ENCODE measurements around the gene SDK1. TPM values are rescaled to one million over a fixed set of nuclear protein-coding genes. Genes with fewer than 3 reads are reported as not detected.

Gene SDK1
- total RNA-seq, 1 experiment from 2014 or later = 1.7 TPM

DNA sequence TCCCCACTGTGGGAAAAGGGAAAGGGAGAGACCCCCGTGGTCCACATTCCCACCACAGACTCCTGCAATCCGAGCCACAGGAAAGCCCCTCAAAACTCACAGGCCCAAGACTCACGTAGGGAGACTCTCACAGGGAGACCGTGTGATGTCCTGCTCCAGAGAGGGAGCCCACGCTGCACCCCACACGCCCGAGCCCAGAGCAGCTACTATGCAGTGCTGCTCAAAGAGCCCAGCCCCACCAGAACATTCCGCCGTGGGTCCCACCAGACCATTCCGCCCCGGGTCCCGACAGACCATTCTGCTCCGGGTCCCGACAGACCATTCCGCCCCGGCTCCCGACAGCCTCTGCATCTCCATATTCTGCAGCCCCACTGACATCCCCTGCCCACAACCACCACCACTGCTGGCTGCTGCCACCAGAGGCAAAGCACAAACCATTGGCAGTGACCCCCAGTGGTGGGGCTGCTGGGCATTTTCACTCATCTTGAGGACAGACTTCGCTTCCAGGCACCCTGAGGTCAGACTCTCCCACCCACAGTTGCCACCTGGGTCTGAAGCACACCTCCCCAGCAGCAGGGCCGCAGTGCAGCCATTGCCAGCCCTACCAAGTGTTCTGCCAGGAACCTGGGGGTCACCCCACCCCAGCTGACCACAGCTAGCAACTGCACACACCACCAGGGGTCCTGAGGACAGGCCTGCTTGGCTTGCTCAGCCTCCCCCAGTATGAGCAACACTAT lies 755.7 kb downstream of the SDK1 start:
- DNase-seq (ENCODE audit: extremely low read depth, low read depth) = no peak

DNA sequence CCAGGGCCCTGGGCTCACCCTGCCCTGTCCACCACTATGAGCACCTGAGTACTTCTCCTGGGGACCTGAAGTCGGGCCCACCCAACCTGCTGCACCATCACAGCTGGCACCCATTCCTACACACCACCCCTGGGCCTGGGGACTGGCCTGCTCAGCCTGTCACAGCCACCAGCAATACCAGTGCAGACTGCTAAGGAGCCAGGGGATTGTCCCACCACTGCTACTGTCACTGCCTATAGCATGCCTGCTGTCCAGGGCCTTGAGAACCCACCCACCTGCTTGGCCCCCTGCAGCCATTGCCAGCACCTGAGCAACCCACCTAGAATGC lies 756.2 kb downstream of the SDK1 start:
- no peak for DNase-seq (ENCODE audit: extremely low read depth, low read depth)

DNA sequence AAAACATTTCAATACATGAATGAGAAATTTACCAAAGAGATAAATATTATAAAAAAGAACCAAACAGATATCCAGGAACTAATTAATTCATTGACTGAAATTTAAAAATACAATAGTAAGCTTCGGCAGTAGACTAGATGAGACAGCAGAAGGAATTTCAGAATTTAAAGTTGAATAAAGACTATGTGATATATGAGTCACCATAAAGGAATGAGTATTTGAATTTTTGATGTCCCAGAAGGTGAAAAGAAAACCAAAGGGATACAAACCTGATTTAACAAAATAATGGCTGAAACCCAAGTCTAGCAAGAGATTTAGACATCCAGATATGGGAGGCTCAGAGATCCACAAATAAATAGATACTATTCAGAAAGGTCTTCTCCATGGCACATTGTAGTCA lies 757.1 kb downstream of the SDK1 start:
- DNase-seq (ENCODE audit: extremely low read depth, low read depth) = no peak

DNA sequence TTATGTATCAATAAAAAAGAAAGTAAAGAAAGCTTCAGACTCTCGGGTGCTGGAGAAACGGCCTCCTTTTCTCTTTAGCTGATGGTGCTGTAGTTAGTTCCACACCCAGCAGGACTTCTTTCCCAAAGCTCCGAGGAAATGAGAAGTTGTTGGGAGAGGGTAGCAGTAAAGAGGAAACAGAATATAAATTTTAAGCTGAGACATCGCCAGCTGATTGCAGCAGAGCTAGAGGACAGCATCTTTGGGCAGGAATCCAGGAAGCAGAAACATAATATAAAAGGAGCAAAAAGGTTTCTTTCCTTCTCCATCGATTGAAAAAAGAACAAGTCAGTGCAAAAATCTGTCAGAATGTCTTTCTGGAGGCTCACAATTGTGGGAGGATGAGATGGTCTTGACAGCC lies 764.1 kb downstream of the SDK1 start:
- DNase-seq (ENCODE audit: extremely low read depth, low read depth) = no peak

DNA sequence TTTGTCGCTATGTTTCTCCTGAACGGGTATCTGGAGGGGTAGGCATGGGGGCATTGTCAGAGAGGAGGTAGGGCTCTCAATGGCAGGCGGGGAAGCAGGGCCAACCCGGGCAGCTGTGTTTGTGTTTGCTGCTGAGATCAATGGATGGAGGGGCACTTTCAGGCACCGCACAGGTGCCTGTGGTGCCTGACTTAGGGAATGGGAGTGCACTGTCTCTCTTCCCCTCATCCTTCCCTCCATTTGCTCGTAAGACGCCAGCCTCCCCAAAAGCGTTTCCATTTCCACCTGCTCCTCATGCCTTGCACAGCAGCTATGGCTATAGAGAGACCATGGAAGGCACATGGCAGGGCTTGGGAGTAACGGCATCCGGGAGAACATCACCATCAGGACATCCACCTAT lies 765.2 kb downstream of the SDK1 start:
- no peak for DNase-seq (ENCODE audit: extremely low read depth, low read depth)

DNA sequence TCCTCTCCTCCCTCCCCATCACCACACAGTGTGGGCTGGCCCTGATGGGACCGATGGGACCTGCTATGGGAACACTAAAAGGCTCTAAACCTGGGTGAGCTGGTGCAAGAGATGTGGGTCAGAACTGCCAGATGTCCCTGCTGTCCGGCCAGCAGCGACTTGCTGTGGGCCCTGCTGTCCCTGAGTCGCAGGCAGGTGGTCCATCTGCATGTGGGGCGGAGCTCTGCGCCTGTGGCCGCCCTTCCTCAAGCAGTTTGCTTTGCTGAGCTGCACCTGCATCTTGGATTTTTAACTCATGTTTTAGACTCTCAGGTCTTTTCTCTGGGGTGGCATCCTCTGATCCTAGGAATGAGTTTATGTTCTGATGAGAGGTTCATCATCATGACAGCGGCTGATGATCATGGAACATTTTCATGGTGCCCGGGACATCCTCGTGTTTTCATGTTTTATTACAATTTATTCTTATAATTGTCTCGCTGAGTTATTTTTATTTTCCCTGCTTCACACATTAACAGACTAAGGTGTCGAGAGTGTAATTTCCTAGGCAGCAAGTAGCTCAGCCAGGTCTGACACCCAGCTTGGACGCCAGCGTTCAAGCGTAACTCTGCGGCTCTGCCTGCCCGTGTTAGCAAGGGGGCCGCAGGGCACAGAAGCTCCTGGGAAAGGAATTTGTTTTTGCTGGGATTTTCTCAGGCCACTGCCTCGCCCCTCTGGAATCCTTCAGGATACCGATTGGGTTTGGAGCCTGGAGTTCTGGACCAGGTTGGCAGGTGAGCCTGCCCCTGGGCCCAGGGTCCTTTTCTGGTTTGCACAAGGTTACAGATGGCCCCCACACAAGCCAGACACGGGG lies 765.8 kb downstream of the SDK1 start:
- no peak for DNase-seq (ENCODE audit: extremely low read depth, low read depth)

DNA sequence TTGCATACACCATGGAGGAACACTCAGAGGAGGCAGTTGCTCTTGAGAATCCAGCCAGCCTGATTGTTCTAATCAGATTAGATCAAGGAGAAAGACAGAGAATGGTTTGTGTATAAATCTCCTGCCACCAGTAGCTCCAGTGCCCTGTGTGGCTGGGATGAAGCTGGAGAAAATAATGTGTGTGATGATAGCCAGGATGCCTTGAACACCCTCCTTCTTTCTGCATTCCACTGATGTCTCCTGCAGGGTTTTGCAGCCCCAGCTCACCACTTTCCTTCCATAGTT lies 766.4 kb downstream of the SDK1 start:
- DNase-seq (ENCODE audit: extremely low read depth, low read depth) = no peak

DNA sequence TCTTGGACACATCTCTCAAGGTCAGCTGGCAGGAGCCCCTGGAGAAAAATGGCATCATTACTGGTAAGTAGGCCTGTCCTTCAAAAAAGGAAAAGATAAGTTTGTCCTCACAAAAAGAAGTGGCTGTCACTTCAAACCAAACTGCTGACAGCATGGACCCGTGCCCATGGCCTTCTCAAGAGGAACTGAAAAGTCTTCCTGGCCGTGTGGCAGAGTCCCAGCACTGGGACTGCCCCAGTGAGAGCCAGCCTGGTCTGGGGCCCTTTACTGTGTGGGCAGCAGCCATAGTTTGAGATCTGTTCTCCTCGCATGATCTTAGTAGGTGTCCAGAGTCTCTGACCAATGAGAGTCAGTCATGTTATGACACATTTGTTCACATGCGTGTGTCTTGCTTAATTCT lies 766.8 kb downstream of the SDK1 start:
- DNase-seq (ENCODE audit: extremely low read depth, low read depth) = no peak

DNA sequence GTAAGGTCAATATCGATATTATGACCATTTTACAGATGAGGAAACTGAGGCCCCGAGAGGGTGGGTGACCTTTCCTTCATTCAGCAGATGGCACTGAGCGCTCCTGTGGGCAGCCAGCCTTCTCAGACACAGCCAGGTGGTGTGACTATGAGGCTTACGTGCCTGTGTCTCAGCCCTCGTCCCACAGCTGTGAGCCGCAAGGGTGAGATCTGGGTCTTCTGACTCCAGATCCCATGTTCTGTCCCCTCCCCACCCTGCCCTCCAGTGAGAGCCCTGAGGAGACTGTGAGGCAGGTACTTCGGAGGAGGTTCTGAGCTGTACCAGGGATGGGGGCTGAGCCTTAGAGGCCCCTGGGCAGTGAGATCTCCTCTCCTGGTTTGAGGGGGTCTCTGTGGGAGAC lies 767.2 kb downstream of the SDK1 start:
- DNase-seq (ENCODE audit: extremely low read depth, low read depth) = no peak

DNA sequence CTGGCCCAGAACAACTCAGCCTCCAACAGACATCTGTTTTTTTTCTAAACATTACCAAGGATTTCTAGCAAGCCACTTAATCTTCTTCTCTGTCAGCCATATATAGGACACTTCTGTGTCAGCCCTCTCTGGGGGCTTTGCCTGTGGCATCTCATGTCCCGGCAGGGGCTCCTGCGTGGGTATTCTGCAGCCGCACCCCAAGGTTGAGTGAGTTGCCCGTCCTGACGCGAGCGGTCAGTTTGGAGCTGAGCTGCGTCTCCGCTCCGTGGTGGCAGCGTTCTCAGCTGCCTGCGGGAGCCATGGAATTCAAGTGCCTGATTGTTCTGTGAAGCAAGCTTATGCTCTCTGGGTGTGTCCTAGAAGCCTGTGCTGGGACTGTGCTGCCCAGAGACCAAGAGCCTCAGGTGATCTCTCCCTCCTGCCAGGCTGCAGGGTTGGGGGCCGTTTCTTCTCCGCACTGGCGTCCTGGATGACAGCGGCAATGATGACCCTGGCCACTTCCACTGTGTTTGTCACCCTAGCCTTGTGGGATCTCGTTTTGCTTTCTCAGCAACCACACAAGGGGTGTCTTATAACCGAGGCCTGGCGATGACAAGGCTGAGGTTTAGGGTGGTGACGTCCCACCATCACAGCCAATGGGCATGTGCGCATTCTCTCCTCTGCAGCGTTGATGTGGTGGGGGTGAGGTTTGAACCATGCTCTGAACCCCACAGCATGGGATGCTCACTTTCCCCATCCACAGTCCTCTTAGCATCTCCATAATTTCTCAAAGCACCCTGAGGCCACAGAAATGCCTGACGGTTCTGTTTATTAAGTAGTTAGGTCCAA lies 768.4 kb downstream of the SDK1 start:
- no peak for DNase-seq (ENCODE audit: extremely low read depth, low read depth)

DNA sequence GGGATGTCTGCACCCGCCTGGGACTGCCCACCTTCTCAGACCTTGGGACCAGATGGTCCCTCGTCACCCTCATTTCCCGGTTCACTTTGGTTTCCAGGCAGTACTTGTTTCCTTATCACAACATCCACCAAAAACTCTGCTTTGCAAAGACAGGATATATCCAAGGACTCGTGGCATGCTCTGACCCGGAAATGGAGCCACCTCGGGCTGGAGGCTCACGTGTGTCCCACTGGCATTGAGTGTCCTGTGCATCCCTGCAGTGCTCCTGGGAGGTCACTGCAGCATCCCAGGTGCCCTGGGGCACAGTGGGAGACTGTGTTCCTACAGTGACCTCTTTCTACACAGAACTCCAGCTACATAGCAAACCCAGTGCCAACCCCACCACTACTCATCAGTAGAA lies 769.2 kb downstream of the SDK1 start:
- DNase-seq (ENCODE audit: extremely low read depth, low read depth) = no peak

DNA sequence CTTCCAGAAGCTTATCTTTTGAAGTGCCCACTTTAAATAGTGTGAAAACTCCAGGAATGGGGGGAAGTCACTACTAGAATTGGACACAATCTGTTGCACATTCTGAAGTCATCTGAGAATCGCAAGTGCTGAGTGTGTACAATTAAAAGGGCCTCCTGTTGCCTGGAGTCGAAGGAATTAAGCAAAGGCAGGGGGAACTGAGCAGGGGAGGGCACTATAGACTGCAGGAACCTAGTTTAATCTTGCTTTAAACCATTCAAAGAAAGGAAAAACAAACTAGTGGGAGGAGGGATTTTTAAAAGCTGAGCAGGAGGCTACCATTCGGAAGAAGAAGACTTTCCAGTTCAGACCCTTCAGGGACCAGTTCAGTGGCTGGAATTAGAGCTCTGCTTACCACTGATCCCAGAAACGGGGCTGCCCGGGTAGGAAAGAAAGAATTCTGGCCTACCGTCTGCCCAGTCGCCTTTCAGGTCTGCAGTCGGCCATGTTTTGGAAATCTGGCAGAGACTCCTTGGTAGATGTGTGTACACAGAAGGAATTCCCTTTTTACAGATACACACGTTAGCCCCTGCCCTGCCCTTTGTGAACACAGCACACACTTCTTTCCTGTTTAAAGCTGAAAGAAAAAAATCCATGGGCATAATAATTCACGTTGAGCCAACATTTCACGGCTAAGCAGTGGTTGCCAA lies 770.5 kb downstream of the SDK1 start:
- DNase-seq (ENCODE audit: extremely low read depth, low read depth) = no peak

DNA sequence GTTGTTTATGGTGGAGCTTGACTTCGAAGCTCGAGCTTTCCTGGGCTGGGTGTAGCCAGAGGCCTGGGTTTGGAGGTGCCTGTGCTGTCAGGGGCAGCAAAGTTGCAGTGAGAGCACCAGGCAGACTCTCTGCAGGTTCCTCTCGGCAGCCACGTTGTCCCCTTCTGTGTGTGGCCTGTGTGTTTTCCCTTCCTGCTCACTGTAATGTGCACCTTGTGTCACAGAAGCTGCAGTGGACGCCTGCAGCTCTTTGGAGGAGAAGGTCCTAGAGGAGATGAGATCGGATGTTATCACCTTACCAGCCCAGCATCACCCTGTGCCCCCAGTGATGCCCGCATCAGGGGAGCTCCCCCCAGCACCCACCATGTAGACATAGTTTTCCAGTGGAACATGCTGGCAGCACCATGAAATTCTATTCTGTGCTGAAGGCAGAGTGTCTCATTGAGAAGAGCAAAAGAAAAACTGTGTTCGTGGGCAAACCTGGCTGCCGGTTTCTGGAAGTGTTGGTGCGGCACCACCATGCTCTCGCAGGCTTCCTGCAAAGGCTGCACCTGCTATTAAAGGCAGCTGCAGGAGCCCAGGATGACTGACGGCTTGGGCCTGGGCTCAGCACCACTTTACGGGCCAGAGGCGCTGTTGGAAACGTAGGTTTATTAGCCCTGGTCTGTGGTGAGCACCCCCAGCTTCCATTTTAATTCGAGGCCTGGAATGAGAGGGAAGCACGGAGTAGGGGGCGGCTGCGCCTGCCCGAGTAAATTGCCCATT lies 771.3 kb downstream of the SDK1 start:
- no peak for DNase-seq (ENCODE audit: extremely low read depth, low read depth)

DNA sequence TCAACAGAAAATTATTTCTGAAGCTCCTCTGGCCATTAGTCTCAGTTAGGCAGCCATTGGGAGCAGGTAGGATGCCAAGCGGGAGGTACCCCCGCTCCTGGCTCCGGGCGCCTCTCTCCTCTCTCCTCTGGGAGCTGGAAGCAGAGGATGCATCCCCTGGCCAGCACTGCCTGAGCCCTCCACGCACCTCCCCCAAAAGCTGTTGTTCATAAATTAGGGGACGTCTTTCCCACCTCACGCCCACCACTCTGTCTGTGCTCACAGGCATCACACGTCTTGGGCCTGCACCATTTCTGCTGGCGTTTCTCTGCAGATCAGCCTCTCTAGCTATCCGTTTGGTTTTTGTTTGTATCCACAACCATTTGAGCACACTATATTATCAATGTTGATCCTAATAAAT lies 772.0 kb downstream of the SDK1 start:
- DNase-seq (ENCODE audit: extremely low read depth, low read depth) = no peak

DNA sequence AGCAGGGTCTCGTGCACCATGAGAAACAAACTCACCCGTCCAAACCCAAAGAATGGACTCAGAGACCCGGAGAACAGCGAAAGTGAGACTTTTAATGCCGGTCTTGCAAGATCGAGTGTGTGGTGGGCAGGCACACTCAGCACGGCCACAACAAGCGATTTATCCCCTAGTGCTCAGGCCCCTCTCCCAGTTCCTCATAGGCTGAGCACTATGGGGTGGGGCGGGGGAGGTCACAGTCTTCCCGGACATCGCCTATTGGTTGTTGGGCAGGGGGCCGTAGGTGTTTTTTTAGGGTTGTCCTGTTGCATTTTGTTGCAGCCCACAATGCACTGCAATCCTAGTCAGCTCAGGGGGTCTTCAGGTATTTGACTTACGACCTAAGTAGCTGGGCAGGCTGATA lies 772.7 kb downstream of the SDK1 start:
- no peak for DNase-seq (ENCODE audit: extremely low read depth, low read depth)

DNA sequence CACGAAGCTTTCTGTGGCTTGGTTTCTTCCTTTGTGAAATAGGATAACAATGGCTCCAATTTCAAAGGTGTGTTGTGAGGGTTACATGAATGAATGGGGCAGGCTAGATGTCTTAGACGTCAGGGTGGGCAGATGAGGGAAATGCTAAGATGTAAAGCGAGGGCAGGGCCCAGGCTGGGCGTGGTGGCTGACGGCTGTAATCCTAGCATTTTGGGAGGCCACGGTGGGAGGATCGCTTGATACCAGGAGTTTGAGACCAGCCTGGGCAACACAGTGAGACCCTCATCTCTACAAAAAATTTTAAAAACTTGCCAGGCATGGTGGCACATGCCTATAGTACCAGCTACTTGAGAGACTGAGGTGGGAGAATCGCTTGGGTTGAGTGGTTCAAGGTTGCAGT lies 773.4 kb downstream of the SDK1 start:
- no peak for DNase-seq (ENCODE audit: extremely low read depth, low read depth)

DNA sequence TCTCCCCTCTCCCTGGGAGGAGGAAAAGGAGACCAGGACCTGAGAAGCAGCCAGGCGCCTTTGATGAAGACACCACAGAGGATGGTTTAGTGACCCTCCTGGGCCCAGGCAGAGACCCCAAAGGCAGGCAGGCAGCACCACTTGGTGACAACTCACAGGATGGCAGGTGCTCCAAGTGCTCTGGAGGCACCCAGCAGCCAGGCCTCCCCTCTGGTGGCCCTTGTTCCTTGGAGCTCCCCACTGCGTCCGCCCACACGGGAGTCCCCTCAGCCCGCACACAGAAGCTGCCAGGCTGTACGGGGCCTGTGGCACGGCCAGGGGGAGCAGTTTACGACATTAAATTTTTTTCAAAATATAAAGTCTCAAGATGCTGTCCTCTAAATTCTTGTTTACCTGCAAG lies 773.9 kb downstream of the SDK1 start:
- DNase-seq (ENCODE audit: extremely low read depth, low read depth) = no peak

DNA sequence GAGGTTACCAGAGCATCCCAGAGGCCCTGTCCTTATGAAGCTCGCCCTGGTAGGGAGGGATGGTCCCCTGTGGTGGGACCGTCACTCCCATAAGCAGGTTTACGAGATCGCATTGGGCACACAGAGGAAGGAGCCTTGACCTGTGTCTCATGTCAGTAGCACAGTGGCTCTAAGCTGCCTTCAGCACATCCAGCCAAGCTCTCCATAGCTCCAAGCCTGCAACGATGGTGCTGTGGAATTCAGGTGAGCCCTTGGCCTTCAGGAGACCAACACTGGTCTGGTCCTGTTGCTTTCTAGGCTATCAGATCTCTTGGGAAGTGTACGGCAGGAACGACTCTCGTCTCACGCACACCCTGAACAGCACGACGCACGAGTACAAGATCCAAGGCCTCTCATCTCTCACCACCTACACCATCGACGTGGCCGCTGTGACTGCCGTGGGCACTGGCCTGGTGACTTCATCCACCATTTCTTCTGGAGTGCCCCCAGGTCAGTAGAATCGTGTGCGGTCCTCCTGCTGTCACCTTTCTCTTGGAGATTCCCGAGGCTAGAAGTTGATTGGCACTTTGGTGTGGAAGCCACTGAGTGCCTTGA lies 775.7 kb downstream of the SDK1 start:
- no peak for DNase-seq (ENCODE audit: extremely low read depth, low read depth)

DNA sequence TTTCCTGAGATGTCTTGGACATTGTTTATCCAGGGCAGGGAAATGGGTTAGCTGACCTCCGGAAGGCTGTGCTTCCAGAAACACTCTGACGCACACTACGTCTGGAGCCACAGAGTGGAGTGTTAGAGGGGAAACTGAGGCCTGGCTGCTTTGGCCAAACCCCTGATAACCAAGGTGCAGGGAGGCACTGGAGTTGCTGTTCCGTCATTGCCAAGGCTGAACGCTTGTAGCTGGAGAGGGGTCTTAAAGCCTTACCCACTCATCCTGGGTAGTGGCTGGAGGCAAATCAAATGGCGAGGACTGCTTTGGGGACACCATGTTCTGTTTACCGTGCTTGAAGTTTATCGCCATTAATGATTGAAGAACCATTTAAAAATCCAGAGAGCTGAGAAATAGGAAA lies 776.9 kb downstream of the SDK1 start:
- DNase-seq (ENCODE audit: extremely low read depth, low read depth) = no peak

DNA sequence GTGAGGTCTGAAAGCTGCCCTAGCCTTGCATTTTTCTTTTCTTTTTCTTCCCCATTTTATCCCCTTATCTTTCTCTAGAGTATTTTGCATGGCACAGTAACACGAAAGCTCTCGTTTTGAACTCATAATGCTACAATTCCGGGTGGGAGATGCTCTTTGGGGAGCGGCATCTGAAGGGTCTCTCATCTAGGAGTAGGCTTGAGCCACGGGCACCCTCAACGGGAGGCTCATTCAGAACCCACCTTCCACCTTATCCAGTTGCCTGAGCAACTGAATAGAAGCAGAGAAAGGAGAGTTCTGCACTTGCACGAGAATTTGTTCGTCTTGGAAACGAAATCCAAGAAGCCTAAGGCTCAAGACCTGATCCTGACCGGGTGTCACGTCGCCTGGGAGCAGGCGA lies 777.5 kb downstream of the SDK1 start:
- DNase-seq (ENCODE audit: extremely low read depth, low read depth) = no peak

Measured in NCI-H460 (cell line).